Rectal smooth muscle tissue (tissue), 1 donor: ENCODE measurements around the gene NUP214.

Source experiments
- H3K27ac ChIP-seq: one replicate; pipeline ENCODE4 v1.7.0; 2013; ENCODE audit warnings: low read depth, low read length, inconsistent platforms
- H3K27me3 ChIP-seq: one replicate; pipeline ENCODE4 v1.7.0; 2013; ENCODE audit warnings: low read length; ENCODE audit not compliant: control insufficient read depth, insufficient read depth
- H3K36me3 ChIP-seq: one replicate; pipeline ENCODE4 v1.7.0; 2013; ENCODE audit warnings: low read length; ENCODE audit not compliant: control insufficient read depth, insufficient read depth
- H3K4me1 ChIP-seq: one replicate; pipeline ENCODE4 v1.7.0; 2013; ENCODE audit warnings: low read length; ENCODE audit not compliant: control insufficient read depth, insufficient read depth
- H3K4me3 ChIP-seq: one replicate; pipeline ENCODE4 v1.7.0; 2013; ENCODE audit warnings: low read length
- H3K9ac ChIP-seq: one replicate; pipeline ENCODE4 v1.7.0; 2013; ENCODE audit warnings: low read length

The NUP214 gene

GRCh38 chr9:131278702-131279111, 153.3 kb downstream of the NUP214 start:
- no peaks in the 10 kb centered on the region for H3K36me3 ChIP-seq
- H3K4me1 ChIP-seq = no peaks in the 10 kb centered on the region
- no peak overlapping the region for H3K27ac ChIP-seq
- peak overlapping the region; percentile 2 for H3K4me3 ChIP-seq
- H3K9ac ChIP-seq = no peak overlapping the region
- peaks cover 21% of the 10 kb centered on the region for H3K27me3 ChIP-seq

DNA sequence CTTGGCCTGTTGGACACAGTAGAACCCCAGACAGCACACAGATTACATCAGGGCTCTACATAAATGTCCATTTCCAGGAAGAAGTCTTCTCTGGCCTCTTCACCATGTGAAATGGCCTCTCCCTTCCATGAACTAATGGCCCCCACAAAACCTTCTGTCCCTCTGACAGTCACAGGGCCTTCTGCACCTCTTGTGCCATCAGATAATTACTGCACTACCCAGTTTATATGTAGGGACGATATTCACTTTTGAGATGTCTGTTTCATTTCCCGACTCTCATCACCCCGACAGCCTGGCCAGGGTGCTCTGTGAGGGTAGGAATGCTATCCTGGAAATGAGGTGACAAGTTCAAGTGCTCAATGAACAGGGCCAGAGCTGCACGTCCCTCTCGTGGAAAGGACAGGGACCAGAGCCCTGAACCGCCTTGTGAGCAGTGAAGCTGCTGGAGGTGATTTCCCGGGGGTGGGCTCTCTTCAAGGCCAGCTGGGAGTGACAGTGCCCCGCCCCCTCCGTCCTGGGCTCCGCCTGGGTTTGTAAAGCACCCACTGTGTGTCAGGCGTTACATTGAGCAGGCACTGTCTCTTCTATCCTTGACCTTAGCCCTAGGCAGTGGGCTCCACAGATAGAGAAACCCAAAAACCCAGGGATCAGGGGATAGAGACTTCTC, 153.9 kb downstream of the NUP214 start:
- Histone ChIP-seq H3K36me3 (no peaks in the 10 kb centered on the region), H3K9ac (no peak overlapping the region), H3K4me3 (no peak overlapping the region), H3K27ac (no peak overlapping the region), H3K27me3 (peaks cover 21% of the 10 kb centered on the region), H3K4me1 (no peaks in the 10 kb centered on the region)

DNA sequence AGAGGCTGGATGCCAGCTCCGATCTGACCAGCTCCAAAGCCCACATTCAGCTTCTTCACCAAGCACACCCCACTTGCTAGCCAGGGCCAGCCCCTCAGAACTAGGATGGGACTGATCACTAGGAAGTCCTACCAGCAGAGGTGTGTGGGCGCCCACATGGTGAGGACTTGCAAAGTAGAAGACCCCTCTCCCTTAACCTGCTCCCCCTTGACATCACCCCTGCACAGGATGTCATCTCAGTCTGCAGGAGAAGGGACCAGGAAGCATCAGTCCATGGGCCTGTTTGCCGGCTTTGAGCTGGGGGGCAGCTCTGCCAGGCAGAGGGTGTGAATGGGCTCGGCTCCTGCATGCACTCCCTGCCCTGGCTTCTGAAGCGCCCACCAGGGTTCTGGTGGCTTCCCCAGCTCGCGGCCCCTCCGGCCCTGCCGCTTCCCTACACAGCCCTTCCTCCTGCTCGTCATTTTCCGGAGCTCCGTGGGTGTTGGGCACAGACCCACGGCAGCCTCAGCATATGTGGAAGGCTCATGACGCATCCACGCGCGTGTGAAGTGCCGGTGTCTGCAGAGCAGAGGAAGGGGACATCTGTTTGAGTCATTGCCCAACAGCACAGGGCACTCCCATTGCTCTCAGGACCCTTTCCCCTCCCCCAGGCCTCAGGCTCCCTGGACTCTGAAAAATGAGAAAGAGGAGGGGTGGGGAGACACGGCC, 154.6 kb downstream of the NUP214 start:
- Histone ChIP-seq H3K9ac (no peak overlapping the region), H3K27ac (no peak overlapping the region), H3K4me1 (no peaks in the 10 kb centered on the region), H3K36me3 (no peaks in the 10 kb centered on the region), H3K27me3 (peaks cover 17% of the 10 kb centered on the region), H3K4me3 (no peak overlapping the region)

DNA sequence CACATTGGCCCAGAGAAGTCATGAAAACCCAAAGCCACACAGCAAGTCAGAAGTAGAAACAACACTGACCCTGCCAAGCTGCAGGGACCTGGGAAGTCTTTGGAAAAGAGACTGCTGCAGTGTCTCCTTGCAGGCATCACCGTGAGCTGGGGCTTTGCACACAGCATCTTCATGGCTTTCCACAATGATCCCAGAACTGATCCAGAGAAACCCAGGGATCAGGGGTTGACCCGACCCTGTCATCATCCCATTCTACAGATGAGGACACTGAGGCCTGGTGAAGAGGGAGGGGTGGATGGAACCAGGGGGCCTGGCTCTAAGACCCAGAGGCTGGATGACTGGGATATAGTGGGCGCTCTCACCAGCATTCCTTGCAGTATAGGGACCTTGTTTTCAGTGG, 155.3 kb downstream of the NUP214 start:
- Histone ChIP-seq H3K9ac (no peak overlapping the region), H3K4me1 (no peaks in the 10 kb centered on the region), H3K36me3 (no peaks in the 10 kb centered on the region), H3K27me3 (peaks cover 17% of the 10 kb centered on the region), H3K27ac (no peak overlapping the region), H3K4me3 (no peak overlapping the region)

DNA sequence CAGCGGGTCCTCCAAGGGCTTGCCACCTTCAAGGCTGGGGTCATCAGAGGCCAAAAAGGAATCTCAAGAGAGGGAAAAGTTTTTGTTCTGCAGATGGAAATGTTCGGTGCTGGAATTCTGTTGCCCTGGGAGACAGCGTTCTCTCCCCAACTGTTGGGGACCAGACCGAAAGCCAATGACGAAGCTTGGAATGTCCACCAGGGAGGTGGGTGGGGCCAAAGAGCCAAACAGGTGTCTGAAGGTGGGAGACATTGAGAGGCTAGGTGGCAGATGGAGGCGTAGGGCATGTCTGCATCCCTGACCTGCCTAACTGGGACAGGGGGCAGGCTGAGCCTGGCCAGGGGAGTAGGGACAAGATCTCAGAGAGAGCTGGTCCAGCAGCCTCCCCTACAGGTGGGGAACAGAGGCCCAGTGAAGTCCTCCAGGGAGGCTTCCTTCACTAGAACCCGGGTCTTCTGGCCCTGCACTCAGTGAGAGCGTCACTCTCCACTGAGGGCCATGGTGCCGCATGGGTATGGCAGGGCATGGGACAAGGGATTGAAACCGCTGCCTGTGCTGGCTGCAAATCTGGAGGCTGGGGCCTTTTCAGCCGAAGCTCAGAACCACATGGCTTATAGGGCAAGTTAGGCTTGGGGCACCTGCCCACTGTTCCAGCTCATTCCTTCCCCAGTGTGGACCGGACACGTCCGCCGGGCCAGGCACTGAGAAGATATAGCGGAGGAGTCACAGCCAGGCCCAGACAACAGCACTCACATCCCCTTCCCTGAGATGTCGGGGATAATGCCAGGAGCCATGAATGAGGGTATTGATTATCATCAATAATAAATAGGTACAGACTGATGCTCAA, 156.0 kb downstream of the NUP214 start:
- H3K27me3 ChIP-seq = peaks cover 17% of the 10 kb centered on the region
- H3K9ac ChIP-seq = no peak overlapping the region
- H3K4me1 ChIP-seq = no peaks in the 10 kb centered on the region
- no peaks in the 10 kb centered on the region for H3K36me3 ChIP-seq
- no peak overlapping the region for H3K4me3 ChIP-seq
- H3K27ac ChIP-seq = no peak overlapping the region

- Histone ChIP-seq H3K27me3 (peaks cover 17% of the 10 kb centered on the region), H3K36me3 (no peaks in the 10 kb centered on the region), H3K9ac (no peak overlapping the region), H3K4me1 (no peaks in the 10 kb centered on the region), H3K4me3 (no peak overlapping the region), H3K27ac (no peak overlapping the region)
Observed at GRCh38 chr9:131282175-131282574, 156.8 kb downstream of the NUP214 start.

- H3K4me3 ChIP-seq = no peak overlapping the region
- no peaks in the 10 kb centered on the region for H3K4me1 ChIP-seq
- H3K9ac ChIP-seq = no peak overlapping the region
- H3K27me3 ChIP-seq = peaks cover 17% of the 10 kb centered on the region
- no peak overlapping the region for H3K27ac ChIP-seq
- H3K36me3 ChIP-seq = no peaks in the 10 kb centered on the region
Observed at GRCh38 chr9:131282688-131283422, 157.5 kb downstream of the NUP214 start.
